GM19239 (cell line): ENCODE data around the gene SLC6A6.

ENCODE experiments used
- DNase-seq: peaks from one replicate; pipeline ENCODE4 v3.0.0; 2011; ENCODE audit warnings: low spot score; ENCODE audit not compliant: insufficient read length
- FAIRE-seq: peaks from 2 replicates; lab custom pipeline; 2011; peaks lifted over from hg19 to GRCh38; lab: Jason Lieb, UNC

SLC6A6 gene

DNA sequence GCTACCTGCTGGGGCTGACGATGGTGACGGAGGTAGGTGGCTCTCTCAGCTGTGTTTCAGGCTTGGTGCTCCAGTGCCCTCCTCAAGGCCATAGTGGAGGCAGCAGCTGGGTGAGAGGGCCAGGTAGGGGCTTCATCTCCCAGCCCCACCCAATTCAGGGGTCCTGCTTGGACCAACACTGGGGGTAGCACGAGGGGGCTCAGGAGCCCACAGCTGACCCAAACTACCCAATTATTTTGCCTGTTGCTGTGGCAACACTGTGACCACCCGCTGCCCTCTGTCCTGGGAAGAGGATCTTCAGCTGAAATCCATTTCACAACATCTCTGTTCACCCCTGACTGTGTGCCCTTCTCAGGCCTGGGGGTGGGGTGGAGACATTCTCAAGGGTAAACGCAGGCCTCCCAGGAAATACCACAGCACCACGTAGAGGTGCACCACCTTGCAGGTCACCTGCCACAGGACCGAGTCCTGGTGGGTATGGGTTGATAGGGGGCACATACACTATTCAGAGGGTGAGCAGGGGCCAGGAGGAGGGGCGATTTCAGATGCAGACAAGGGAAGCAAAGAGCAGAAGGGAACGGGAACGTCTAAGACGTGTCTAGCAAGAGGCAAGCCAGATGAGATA lies 75.0 kb downstream of the SLC6A6 start:
- no peak for DNase-seq
- FAIRE-seq, result no peak

DNA sequence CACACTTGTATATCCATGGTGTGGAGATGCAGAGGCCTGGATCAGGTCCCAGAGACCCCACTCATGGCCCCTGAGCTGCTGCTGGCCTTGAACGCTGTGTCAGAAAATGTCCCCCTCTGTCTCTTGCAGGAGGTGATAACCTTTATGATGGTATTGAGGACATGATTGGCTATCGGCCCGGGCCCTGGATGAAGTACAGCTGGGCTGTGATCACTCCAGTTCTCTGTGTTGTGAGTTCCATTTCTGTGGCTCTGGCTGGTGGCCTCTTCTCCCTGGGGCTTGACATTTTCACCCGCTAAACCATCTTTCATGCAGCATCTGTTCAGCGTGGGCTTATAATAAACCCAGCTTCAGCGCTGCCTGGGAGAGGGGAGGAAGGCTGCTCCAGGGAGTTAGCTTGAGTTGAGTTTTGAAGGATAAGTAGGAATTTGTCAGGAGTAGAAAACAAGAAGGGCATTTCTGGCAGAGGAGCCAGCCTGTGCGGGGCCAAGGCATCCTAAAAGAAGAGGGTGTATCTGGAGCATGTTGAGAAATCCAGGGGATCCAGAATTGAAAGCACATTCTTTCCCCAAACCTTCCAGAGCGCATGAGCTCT lies 76.6 kb downstream of the SLC6A6 start:
- FAIRE-seq (no peak), DNase-seq (no peak)

DNA sequence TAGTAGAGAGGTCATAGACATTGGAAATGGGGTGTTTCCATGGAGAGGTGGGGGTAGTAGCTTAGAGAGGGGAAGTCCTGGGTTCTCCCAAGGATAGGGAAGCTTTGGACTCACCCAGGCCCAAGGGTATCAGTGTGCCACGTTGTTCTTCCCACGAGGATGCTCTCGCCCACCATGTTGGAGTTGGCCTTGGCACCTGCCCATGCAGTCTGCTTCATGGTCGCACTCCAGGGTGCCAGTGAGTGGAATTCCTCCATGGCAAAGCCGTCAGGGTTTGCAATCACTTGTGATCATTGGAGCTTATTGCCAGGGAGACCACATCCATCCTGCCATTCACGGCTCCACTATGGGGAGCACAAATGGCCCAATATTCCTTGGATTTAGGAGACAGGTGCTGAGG lies 77.2 kb downstream of the SLC6A6 start:
- DNase-seq (no peak), FAIRE-seq (no peak)

DNA sequence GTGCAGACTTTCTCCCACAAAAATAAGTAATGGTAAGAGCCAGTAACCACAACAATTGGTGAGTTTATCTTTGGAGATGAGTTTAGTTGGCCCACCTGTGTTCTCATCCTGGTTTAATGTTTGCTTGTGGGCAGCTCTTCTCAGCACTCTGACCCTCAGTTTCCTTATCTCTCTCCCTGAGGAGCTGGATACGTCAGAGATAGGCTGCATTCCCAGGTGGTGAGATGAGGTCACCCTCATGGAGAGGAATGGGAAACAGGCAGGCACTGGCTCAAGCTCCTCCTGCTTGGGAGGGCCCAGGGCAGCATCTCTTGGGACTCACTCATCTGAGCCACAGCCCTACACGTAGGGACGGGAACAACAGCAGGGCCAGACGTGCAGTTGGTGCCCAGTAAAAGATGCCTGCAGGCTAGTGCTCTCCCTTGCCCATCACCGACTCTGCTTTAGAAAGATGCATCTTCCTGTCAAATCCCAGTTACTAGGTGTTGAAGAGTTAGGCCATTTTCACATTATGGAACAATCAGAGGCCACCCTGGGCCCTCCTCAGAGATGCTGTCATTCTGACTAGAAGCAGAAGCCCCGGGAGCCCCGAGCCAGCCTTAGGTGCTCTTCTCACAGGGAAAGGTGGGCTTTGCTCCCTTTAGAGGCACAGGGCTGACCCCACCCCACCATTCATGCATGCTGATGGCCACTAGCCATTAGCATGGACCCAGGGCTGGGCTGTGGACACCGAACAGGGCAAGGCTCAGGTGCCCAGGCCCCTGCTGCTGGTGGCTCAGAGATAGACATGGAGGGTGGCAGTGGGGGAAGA lies 78.0 kb downstream of the SLC6A6 start:
- FAIRE-seq (no peak), DNase-seq (no peak)

DNA sequence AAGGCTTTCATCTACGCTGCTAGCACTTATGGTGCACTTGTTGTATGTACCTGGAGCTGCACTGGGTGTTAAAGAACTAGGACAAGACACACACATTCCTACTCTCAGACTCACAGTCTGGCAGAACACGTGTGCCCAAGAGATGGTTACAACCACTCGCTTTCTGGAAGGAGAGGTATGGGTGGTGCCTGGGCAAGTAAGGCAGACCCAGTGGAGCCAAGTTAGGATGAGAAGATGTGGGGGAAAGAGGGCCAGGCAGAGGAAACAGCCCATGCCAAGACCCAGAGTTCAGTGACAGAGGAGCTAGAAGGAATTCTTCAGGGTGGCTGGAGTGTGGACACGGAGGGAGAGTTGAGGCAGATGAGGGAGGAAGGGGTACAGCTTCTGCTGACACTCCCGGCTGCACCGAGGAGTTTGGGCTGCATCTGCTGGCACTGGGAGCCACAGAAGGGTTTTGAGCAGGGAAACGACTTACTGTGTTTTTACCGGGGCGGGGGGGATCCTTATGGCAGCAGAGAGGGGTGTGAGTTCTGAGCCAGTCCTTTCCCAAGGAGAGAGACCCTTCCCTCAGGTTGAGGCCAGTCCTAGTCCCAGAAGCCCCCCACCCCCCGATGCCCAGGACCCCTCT lies 78.7 kb downstream of the SLC6A6 start:
- FAIRE-seq (no peak), DNase-seq (no peak)

DNA sequence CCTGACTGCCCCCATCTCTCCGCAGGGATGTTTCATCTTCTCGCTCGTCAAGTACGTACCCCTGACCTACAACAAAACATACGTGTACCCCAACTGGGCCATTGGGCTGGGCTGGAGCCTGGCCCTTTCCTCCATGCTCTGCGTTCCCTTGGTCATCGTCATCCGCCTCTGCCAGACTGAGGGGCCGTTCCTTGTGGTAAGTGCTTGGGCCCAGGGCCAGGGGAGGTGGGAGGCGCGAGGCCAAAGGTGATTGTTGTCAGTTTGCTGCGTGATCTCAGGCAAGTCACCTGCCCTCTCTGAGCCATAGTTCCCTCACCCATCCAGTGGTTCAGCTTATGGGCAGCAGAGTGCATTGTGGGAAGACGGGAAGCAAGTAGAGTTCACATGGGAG lies 79.2 kb downstream of the SLC6A6 start:
- FAIRE-seq (no peak), DNase-seq (no peak)

DNA sequence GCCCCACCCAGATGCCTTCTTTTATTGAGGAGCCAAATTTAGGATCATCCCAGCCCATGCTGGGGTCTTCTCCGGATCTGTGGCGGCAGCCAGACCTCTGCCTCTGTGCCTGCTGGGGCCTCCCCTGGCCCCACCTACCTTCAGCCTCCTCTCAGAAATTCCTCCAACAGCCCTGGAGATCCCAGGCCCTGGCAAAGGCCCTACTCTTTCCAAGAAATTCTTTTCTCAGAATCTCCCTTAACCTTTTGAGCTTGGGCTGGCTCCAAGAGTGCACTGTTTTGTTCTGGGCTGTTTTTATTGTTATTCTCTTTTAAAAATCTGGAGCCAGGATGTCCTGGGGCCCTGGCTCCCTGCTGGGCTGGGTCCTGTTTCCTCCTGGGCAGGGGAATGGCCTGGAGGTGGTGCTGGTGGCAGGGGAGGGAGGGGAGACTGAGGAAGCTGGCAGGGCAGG lies 79.9 kb downstream of the SLC6A6 start:
- no peak for DNase-seq

DNA sequence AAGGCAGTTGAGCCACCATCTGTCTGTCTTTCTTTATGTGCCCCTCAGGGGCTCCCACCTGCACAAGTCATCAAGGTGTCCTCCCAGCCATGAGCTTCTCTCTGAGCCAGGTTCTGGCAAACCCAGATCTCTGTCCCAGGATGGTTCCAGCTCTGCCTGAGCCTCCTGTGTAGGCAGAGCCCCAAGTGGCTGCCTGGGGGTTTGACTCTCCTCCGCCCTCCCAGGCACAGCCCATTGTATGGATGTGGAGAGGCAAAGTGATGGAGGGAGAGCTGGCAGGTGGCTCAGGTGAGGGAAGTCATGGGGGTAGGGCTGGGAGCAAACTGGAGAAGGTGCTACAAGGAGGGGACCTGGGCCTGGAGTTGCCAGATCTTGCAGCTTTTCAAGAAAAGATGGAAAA lies 80.9 kb downstream of the SLC6A6 start:
- no peak for FAIRE-seq
- DNase-seq, result no peak

More for the DNA sequence above, 79.9 kb downstream of the SLC6A6 start:
- no peak for FAIRE-seq

DNA sequence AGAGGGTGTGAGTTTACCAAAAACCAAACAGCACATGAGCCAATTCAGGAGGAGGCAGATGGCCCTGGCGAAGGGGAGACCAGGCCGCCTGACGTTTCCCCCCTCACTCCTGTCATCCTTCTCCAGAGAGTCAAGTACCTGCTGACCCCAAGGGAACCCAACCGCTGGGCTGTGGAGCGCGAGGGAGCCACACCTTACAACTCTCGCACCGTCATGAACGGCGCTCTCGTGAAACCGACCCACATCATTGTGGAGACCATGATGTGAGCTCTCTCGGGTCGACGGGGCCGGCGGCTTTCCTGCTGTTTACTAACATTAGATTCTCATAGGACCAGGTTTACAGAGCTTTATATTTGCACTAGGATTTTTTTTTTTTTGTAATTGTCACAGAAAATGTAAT lies 82.3 kb downstream of the SLC6A6 start:
- DNase-seq (no peak), FAIRE-seq (no peak)

DNA sequence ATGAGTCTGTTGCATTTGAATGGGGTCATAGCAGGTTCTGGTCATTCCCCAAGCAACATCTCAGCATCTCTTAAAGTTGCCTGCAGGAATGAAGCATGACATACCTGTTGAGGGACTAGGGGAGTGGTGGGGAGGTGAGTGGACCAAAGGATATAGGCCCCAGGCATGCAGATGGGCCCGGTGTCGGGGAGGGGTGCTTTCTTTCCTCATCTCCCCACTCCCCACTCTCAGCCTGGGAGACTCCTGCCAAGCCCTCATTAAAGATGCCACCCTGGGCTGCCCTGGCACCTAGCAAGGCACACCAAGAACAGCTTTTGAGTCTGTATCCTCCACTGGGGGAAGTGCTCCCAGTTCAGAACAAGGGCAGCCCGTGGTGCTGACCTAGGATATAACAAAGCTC lies 83.6 kb downstream of the SLC6A6 start:
- FAIRE-seq (no peak), DNase-seq (no peak)

DNA sequence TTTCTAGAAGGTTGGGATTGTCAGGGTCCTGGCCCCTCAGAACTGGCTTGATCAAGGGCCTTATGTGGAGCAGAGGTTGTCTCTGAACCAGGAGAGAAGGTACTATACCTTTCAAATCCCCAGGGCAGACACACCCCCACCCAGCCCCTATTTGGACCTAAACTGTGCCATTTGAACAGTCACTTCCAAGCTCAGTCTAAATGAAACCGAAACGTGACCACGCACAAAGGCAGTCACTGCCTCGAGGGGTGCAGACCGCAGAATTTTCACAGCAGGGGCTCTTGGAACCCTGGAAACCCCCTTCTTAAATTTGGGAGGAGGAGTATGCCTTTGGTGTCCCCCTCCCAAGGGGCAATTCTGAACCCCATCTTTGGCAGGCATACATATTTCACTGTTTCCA lies 84.1 kb downstream of the SLC6A6 start:
- DNase-seq (no peak), FAIRE-seq (no peak)

DNA sequence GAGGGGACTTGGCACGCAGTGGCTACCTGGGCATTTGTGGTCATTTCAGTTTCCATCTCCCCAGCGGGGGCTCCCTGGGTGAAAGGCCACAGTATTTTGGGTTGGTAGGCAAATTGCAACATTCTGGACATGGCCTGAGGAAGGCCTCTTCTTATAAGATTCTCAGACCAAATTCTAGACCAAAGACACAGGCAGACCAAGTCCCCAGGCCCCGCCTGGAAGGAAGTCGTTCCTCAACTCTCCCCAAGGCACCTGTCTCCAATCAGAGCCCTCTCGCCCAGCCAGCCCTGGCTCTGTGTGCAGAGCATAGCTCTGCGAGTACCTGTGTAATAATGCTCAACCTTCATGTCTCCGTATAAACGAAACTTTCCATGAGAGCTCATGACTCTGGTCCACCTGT lies 84.7 kb downstream of the SLC6A6 start:
- FAIRE-seq (no peak), DNase-seq (no peak)

DNA sequence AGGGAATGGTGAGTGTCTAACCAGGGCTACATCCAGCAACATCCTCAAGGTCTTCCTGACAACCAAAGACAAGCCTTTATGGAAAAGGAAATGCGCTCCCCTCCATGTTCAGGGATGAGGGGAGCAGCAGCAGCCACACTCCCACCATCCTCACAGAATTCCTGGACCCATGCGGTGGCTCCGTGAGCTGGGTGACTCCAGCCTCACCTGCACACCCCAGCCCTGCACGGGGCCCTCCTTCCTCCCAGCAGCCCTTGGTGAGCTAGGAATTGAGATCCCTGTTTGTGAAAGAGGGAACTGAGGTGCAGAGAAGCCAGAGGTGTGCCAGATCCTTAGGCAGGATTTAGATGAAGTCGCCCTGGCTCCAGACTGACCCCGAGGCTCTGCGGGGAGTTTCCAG lies 85.4 kb downstream of the SLC6A6 start:
- no peak for DNase-seq
- FAIRE-seq, result no peak

DNA sequence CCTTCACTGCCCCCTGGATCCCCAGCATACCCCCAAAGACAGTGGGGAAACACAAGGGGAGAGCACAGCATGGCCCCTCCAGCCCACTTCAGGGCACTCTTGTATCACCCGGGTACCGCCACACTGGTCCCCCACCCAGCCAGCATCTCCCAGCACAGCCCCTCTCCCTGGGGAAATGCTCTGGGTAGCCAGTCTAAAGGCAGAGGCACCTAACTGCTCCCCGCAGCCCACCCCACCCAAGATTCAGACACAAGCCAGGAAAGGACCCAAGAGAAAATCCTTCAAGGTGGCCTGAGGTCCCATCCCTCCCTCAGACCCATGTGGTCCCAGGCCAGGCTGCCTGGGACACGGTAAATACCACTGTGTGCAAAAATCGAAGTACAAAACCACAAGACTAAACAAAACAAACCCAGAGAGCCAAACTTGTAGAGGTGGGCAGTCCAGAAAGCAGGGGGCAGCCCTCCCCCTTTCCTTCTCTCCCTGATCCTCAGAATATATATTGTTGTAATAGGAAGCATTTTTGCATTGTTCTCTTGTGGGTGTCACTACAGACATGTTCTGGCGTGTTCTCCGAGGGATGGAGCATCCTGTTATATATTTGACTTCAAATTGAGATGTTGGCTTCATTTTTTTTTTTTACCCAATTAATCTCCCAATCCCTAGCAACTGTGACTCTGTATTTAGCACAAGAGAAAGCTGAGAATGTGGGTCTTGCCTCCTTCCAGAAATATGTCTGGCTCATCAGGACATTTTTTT lies 86.1 kb downstream of the SLC6A6 start:
- FAIRE-seq (no peak), DNase-seq (no peak)

DNA sequence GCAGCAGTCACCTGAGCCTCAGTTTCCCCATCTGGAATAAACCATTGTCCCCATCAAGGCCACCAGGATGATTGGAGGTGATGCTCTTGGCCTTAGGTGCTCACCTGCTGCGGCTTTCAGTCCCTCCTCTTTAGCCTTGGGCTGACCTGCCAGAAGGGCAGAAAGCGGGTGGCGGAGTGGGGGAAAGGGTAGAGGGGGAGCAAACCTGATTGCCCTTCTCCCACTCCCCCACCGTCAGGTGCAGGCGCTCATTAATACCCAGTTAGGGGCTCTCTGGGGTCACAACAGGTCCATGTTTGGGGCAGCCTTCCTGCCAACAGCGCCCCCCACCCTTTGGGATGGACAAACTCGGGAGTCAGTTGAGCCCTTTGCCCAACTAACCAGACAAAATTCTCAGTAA lies 87.2 kb downstream of the SLC6A6 start:
- DNase-seq (no peak), FAIRE-seq (no peak)

DNA sequence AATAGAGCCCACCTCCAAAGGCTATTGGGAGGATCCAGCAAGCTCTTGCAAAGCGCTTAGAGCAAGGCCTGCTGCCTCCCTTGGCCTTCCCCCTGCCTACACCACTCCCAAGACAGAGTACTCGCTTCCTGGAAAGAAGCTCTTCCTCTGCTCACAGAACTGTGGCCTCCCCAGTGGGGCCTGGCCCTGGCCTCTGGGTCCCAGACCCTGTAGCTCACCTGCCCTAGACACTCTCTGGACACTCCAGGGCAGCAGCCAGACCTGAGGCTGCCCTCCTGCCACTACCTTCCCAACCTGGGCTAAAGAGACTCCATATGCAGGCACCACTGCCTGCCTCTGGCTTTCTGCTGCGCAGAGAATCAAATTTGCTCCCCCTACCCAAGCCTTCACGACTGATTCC lies 87.8 kb downstream of the SLC6A6 start:
- DNase-seq, result no peak
- no peak for FAIRE-seq

DNA sequence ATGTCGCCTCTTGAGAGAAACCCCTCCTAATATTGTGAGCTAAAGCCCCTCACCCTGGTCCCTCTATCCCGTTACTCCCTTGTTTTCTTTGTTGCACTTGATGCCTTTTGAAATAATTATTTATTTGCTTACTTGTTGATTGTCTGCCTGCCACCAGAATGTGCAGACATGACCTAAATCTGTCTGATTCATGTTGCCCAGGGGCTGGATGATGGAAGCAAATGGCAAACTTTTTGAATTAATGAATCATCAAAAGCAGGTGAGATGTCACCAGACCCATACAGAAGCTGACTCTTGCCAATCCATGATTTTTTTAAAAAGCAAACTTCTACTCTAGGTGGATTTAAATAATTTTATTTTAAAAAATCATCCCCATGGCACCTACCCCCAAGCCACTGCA lies 88.4 kb downstream of the SLC6A6 start:
- FAIRE-seq (no peak), DNase-seq (no peak)

DNA sequence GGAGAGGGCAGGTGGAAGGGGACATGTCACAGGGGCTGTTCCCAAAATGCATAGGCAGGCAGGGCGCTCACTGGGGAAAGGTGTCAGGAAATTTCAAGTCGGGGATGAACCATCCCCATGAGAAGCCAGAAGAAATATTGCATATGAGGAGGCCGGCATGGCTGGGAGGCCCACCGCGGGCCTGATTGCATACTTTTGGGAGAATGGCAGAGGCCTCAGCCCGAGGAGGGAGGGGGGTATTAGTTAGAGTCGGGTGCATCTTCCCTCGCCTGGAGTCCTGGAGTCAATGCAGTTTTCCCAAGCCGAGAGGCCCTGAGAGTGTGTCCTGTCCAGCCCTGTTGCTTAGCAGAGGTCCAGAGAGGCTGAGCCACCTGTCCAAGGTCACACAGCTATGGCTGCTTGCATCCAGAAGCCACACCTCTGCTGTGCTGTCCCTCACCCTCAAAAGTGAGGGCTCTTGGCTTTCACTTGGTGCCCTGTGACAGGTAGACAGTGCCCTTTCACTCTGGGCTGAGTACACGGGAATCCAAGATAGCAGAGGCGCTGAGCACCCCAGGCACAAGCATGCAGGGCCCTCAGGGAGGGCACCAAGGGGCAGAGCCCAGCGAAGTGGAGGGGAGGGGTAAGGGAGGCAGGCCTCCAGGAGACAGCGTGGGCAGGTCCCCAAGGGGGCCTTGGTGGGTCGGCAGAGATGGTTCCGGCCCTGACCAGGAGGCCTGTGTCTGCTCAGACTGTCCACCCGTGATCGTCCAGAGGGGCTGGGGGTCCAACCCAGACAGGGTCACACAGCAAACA lies 89.2 kb downstream of the SLC6A6 start:
- DNase-seq, result no peak
- no peak for FAIRE-seq

DNA sequence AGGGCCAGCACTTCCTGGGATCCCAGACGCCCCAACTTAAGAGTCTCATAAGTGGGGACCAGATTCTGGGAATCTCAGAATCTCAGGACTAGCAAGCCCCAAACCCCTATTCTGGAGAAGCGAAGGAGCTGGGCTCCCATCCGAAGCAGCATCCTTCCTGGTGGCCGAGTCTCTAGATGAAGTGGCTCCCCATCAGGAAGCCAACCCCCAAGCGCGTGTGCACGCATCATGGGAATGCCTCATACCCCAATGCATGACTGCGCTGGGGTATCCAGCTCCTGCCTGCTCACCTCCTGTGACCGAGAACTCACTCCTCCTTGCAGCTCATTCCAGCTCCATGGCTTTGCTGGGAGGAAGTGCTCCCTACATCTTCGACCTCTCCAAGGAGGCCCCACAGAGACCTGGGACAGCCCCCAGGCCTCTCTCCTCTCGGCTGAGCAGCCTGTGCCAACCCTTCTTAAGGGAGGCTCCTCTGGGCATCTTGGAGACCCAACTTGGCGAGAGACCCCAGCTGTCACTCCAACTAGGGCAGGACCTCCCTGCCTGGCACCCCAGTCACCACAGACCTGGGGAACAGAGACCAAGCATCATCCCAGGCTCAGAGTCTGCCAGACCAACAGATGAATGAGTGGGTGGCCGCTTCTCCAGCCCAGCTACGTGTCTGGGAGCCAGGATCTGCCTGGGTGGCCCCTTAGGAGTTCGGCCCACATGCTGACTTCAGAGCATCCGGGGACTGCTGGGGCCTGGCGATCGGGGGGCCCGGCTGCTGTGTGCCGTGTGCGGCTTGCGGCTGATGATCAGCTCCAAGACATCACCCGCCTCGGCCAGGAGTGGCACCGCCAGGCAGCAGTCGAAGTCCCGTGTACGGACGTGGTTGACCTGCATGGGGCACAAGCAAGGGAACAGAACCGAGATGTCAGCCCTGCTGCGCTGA lies 90.8 kb downstream of the SLC6A6 start:
- FAIRE-seq, result no peak

More for the DNA sequence above, 90.8 kb downstream of the SLC6A6 start:
- DNase-seq, result no peak
